HG03196 (cell line): ENCODE measurements around the gene HIVEP3.
"Not testable (repeated sequence)": the region's sequence is repeated elsewhere in the genome, so short reads cannot be mapped to it uniquely, and the experiment has no call there.

Source experiments
- ATAC-seq: cut with Tn5 transposase; IDR thresholded peaks from one replicate; pipeline ENCODE4 v1.9.1; 2021; ENCODE audit not compliant: unreplicated experiment

The HIVEP3 gene

DNA sequence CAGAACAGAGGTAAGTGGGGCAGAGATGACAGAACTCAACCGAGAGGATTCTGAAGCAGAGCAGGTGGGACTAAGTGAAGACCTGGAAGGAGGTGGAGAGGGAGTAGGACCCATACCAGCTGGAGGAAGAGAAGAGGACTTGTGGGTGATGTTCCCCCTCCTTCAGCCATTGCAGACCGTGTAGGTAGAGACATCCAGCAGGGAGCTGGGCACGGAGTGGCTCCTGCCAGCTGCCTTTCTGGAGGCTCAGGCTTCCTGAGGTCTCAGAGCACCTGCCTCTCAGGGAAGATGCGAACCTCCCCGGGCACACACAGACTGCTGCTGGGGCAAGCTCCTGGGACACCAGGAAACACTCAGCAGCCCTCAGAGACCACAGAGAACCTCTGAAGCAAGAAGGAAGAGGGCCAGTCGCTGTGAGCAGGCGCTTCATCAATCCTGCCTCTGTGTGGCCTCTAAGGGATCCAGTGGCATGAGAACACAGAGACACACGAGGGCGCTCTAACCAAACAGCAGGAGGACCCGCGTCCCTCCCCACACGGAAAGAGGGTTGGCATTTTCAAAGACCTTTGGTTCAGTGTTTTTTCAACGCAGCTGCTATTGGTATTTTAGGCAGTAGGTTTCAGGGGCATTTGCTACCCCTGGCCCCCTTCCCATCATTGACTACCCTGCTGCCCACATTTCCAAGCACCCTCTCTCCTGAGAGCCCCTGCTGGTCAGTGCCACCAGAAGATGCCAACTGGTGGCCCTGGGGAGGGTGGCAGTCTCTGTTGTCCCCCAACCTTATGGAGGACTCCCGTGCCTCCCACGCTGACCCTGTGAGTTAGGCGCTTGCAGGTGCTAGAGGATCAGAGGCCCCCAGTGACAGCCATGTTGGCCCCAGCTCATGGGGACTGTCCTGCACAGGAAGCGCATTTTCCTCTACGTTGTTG lies 344.7 kb downstream of the HIVEP3 start:
- ATAC-seq = peak; percentile 77

GRCh38 chr1:41573194-41573593 lies 345.5 kb downstream of the HIVEP3 start:
- no peak for ATAC-seq

- no peak for ATAC-seq
These were observed 346.5 kb downstream of the HIVEP3 start for GRCh38 chr1:41572224-41572623.

GRCh38 chr1:41571041-41571440 lies 347.7 kb downstream of the HIVEP3 start:
- ATAC-seq = no peak

- no peak for ATAC-seq
These were observed 350.5 kb downstream of the HIVEP3 start for GRCh38 chr1:41568204-41568603.

GRCh38 chr1:41566969-41567368 lies 351.8 kb downstream of the HIVEP3 start:
- no peak for ATAC-seq

DNA sequence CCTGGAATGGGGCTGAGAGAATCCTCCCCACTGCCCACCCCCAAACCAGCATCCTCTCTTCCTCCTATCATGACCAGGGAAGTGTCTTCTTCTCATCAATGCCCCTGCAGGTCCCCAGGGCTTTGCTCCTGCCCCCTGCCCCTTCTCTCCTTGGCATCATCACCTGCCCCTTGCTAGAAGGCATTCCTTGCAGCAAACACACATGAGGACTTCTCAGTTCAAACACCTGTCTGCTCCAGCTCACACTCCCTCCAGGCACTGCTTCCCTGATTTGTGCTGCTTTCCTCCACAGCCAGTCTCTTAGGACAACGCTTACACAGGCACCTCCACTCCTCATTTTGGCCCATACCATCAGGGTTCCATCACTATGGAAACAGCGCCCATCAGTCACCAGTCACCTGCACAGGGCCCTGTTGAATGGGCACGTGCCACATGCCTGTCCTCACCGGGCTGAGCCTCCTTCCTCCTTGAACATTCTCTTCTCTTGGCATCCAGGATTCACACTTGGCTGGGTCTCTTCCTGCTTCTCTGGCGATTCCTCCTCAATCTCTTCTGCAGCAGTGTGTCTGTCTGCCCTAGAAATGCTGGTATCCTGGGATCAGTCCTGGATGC lies 352.3 kb downstream of the HIVEP3 start:
- ATAC-seq = no peak

DNA sequence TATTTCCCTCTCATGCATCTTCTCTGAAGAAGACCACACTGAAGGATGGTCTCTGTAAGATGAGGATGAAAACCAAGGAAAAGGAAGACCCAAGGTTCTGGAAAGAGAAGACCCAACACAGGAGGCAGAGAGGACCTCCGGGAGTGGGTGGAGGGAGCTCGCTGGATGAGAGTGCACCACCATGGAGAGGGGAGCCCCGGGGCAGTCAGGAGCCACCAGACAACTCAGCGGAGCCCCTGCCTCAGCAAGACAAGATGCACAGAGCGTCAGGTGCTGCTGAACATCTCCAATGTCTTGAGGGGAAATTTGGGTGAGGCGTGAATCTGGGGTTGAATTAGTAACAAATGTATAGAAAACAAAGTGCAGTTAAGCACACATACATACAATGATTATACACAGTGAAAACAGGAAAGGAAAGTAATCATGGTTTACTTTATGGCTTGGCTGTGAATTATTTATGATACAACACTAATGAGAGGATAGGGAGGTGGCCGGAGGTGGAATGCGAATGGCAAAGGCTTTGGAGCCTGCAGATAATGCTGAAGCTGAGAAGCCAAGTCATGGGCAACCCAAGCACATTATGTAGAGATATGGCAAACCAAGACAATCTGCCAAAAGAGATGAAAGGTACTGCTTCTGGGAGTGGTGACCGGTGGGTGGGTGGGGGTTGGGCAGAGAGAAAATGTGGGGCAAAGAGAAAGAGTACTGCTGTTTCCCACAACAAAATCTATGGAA lies 353.8 kb downstream of the HIVEP3 start:
- no peak for ATAC-seq

GRCh38 chr1:41562328-41562727 lies 356.4 kb downstream of the HIVEP3 start:
- ATAC-seq = no peak

- no peak for ATAC-seq
These were observed 357.8 kb downstream of the HIVEP3 start for GRCh38 chr1:41560931-41561330.

DNA sequence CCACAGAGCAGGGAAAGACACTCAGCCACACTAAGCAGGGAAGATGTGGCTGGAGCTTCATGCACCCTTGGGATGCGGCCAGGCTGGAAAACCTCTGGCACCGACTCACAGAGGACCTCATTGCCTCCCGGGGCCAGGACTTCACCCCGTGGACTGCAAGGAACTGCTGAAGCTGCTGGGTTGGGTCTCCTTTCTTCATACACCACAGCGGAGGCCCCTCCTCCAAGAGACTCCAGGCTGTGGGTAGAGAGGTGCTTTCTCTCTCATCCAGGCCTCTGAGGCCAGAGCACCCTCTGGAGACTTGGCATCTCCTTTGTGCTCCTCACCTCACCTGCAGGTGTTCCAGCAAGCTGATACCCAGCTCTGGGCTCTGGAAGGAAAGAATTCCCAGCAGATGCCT lies 358.2 kb downstream of the HIVEP3 start:
- ATAC-seq = no peak

DNA sequence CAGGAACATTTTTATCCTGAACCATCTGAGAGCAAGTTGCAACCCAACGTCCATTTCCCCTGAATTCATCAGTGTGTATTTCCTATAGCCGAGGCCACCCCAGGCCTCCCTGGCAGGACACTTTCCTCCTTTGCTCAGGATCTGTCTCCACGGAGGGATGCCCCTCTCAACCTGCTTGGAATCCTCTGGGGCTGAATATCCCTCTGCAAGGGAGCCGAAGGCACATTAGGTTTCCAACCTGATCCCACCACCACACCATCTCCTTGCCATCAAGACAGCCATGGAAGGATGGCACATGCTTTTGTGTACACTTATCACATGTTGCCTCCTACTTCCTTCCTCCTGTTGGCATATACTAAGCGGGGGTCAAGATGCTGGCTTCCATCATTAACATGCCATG lies 359.4 kb downstream of the HIVEP3 start:
- ATAC-seq = no peak

DNA sequence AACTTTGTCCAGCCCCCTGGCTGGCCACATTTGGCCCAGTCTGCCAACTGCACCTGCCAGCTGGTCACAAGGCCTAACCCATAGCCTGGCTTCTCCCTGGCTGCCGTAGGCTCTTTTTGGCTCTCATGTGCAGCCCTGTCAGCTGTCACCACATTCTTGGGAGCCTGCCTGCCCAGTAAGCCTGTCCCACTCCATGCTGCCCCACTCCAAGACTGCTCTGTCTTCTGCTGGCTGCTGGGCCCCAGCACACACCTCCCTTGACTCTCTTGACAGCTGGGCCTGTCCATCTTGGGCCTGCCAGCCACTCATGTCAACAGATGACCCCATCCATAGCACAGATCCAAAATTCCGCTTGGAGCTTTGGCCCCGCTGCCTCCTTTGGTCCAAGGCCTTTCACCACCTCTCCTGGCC lies 360.0 kb downstream of the HIVEP3 start:
- no peak for ATAC-seq

GRCh38 chr1:41557751-41558455 lies 360.8 kb downstream of the HIVEP3 start:
- ATAC-seq = no peak

DNA sequence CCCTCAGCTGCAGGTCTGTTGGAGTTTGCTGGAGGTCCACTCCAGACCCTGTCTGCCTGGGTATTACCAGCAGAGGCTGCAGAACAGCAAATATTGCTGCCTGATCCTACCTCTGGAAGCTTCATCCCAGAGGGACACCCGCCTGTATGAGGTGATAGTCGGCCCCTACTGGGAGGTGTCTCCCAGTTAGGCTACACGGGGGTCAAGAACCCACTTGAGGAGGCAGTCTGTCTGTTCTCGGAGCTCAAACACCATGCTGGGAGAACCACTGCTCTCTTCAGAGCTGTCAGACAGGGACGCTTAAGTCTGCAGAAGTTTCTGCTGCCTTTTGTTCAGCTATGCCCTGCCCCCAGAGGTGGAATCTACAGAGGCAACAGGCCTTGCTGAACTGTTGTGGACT lies 364.0 kb downstream of the HIVEP3 start:
- ATAC-seq = not testable (repeated sequence)

DNA sequence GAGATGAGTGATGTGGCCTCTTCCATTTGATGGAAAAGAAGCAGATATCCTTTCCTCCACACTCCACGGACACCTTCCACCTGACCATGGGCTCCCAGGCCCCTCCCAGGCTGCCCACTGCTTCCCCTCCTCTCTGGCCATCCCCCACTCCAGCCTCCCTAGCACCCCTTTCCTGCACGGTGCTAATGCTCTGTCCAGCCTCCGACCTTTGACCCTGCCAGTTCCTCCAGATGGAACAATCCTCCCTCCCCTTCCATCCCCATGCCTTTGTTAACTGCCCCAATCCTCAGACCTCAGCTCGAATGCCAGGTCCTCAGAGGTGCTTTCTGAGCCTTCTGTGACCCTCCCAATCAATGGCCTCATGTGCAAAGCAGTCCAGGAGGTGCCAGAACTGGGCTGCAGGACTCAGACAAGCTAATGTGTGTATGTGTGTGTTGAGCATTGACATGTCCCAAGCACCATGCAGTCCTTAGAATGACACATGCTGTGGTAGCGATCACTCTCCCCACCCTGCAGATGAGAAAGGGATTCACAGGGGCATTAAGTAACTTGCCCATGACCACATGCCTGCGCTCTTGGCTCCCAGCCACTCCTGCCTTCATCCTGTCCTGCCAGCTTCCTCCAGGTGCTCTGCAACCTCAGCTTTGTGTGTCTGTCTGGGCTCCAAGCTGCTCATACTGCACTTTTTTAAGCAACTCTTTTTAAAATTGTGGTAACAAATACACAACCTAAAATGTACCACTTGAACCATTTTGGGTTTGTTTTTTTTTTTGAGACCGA lies 370.8 kb downstream of the HIVEP3 start:
- no peak for ATAC-seq

- ATAC-seq = no peak
These were observed 371.4 kb downstream of the HIVEP3 start for GRCh38 chr1:41547336-41547735.

DNA sequence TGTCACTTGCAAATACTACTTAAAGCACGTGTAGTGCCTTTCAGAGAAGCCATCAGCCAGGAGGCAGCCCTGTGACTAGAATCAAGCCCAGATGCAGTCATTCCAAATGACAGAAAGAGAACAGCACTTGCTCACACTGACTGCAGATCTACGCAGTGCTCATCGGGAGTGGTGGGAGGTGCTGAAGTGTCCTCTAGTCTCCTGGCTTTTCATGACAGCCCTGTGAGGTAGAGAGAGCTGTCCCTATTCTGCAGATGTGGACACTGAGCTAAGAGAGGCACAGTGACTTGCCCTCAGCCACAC lies 371.9 kb downstream of the HIVEP3 start:
- no peak for ATAC-seq

GRCh38 chr1:41545996-41546832 lies 372.5 kb downstream of the HIVEP3 start:
- no peak for ATAC-seq
